Measurements from ENCODE around the gene CDK18.
A peak's percentile ranks its signal among the peaks of the same experiment; 100 is the strongest.

Gene CDK18

GRCh38 chr1:205505791-205506190 lies 1.3 kb downstream of the CDK18 start:
- DNase-seq: no peak

GRCh38 chr1:205506409-205507200 lies 2.1 kb downstream of the CDK18 start:
- DNase-seq: no peak

DNA sequence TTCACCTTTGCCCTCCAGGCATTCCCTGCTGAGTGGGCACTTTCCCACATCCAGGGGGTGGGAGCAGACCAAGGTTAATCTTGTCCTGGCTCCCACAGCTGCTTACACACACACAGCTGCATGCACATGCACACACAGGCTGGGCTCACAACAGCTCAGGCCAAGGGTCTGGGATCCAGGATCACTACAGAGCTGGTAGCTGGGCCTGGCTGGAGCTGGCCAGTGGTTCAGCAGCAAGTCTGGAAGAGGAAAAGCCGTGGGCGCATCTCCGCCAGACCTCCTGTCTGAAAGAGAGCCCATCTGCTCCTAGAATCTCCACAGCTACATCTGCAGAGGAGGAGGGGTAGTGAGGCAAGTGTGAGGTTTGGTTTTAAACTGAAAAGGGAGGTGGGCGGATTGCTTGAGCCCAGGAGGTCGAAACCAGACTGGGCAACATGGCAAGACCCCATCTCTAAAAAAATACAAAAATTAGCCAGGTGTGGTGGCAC lies 3.8 kb downstream of the CDK18 start:
- DNase-seq: no peak

GRCh38 chr1:205510308-205510950 lies 6.0 kb downstream of the CDK18 start:
- DNase-seq: no peak

- DNase-seq: no peak
Measured at GRCh38 chr1:205510951-205511330, 6.5 kb downstream of the CDK18 start.

- no peak for DNase-seq
Measured at GRCh38 chr1:205512059-205513045, 7.9 kb downstream of the CDK18 start.

DNA sequence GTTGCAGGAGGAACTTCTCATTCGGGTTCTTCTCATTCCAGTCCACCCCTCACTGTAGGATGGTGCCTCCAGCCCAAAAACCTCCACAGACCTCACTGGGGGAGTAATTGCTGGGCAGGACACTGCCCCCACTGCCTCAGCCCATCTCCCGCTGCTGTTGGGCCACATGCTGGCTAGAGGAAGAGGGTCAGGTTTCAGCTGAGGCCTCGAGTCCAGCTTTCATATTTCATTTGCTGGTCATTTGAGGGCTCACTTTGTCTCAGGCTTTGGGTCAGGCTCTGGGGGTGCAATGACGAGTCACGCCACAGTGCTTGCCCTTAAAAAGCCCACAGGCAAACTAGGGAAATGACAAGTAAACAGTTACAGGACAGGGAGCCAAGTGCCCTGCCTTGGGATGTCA lies 9.3 kb downstream of the CDK18 start:
- no peak for DNase-seq

- no peak for DNase-seq
Measured at GRCh38 chr1:205514211-205515142, 10.0 kb downstream of the CDK18 start.

DNA sequence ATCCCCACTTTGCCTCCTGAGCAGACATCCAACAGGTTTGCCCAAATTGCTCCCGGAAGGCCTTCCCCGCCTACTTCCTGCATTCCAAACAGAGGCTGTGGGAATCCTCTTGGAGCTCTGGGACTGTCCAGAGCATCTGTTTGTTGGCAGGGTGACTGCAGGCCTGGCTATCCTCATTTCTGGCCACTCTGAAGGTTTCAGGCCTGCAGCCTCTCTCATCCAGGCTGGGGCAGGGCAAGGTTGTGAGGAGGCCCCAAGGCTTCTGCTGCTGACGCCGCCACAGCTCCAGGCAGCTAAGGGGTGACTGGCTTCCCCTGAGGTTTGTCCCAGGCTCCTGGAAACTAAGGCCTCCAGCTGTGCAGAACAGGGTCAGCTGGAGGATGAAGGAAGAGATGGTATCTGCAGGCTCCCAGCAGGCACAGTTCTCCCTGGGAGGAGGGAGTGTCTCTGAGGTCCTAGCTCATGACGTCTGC lies 11.3 kb downstream of the CDK18 start:
- DNase-seq: no peak

- DNase-seq: no peak
Measured at GRCh38 chr1:205516362-205516761, 11.9 kb downstream of the CDK18 start.

- DNase-seq: no peak
Measured at GRCh38 chr1:205517288-205517687, 12.8 kb downstream of the CDK18 start.

DNA sequence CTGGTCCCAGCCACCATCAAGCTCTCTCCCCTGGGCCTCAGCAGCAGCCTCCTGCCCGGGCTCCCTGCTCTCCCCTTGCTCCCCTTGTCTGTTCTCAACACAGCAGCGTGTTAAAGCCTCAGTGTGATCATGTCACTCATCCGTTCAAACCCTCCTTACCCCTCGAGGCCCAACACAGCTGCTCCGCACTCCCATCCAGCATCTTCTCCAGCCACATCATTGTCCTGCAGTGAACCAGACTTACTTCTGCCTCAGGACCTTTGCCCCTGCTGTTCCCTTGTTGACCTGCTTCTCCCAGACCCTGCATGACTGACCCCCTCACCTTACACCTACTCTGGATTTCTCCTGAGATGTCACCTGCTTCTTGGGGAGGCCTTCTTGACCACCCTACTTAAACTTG lies 13.3 kb downstream of the CDK18 start:
- DNase-seq: no peak

DNA sequence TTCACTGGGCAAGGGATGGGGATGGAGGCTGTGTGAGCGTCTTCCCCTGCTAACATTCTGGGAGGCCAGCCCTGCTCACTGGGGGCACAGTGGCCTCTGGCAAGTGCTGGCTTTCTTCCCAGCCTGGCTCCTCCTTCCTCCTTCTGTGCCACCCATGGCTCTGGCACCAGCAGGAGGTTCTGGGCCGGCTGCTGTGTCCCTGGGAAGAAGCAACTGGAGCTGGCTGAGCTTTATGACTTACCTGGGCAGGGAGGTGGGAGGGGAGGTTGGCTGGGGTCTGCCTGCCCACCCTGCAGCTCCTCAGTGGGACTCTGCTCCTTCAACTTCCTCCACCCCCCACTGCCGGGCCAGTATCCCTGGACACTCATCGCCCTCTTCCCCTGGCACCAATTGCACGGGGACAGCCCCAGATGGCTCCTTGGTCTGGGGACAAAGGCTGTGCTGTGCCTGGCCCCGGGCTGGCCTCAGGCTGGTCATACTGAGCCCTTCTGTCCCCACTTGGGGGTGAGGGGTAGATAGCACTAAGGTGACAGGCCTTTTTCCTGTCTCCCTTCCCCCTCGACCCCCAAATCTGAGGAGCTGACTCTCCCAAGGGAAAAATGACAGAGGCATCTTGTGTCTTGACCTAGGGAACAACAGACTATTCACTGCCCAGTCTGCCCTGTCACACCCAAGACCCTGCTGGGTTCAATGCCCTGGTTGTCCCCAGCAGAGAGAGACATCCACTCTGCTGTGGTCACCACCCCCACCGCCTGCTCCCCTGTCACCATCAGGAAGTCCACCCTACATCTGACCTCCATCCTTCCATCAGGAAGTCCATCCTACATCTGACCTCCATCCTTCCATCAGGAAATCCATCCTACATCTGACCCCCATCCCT lies 14.4 kb downstream of the CDK18 start:
- peak in 2 of 3 experiments; percentile 29 to 54 for DNase-seq

GRCh38 chr1:205519541-205520131 lies 15.2 kb downstream of the CDK18 start:
- DNase-seq: peak in 2 of 3 experiments; percentile 40 to 61

DNA sequence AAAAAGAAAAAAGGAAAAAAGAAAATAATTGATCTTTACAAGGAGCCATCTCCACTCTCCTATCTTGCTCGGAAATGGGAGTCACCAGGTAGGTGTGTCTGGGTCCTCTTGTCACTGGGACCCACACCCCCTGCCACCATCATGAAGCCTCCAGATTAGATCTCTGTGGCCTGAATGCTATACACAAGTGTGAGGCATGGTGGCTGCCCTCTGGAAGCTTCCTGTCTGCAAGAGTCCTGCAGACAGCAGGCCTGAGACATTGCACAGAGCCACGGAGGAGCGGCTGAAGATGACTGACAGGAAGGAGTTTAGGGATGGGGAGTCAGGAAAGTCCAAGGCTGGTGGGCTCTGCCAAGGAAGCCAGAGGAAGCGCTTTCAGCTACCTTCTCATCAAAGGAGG lies 16.2 kb downstream of the CDK18 start:
- no peak for DNase-seq

- peak in 2 of 3 experiments; percentile 25 to 64 for DNase-seq
Measured at GRCh38 chr1:205521686-205522085, 17.2 kb downstream of the CDK18 start.

DNA sequence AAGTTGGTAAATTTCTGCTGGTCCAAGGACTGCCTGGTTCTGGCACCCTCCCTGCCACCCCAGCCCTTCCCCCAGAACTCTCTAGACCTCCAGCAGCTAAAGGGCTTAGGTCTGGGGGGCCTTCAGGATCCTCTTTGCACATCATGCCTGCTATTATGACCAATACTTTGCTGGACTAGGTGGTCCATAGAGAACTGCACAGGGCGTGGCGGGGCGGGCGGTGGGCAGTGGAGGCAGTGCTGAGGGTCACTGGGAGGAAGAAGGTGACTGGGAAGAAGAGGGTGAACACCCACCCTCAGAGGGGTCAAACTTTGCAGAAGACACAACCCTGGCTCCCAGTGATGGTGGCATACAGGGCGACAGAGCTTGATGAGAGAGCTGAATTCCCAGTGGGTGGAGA lies 18.2 kb downstream of the CDK18 start:
- no peak for DNase-seq

DNA sequence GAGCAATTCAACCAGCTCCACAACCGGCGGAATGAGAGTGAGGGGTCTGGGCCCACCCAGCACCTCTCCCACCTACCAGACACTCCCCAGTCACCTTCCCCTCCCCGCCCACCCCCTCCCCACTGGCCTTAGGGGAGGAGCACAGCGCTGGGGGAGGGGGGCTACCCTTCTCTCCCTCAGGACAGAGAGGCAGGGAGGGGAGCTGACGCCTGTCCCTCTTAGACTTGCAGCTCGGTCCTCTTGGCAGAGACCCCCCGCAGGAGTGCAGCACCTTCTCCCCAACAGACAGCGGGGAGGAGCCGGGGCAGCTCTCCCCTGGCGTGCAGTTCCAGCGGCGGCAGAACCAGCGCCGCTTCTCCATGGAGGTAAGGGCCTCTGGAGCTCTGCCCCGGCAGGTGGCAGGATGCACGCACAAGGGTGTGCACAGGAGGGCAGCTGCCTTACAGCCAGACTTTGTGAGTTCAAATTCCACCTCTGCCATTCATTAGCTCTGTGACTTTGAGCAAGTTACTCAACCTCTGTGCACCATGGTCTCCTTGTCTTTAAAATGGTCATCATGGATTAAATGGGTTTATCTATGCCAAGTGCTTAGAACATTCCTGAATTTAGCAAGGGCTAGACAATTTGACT lies 18.9 kb downstream of the CDK18 start:
- DNase-seq: peak in 2 of 3 experiments; percentile 29 to 47

- peak; percentile 76 to 95 (median 90) for DNase-seq
Measured at GRCh38 chr1:205523891-205524793, 19.7 kb downstream of the CDK18 start.
